Right lobe of liver (tissue), 4 donors: Measurements from ENCODE around the gene BCL2L12.

Experiments
- POLR2A ChIP-seq: fragments of 450-650 bp; IDR thresholded peaks from one replicate; pipeline ENCODE4 v1.6.1; 2017; ENCODE audit warnings: antibody characterized with exemption, mild to moderate bottlenecking
- TF ChIP-seq, protein P1 (sequence below), 4 donors: fragments of 200-600 bp in 3 of 4; fragments of 450-650 bp in 1 of 4; IDR thresholded peaks; one replicate each; pipeline versions ENCODE4 v1.5.1 to v1.8.0; 2016 to 2022; ENCODE audit warnings: antibody characterized with exemption in 4 of 4, mild to moderate bottlenecking in 2 of 4
- donor health status: DM: no; HTN: no; CAD: no.
- donor health status: DM: no; HTN: no; CAD: no.
- donor health status: DM: no; HTN: yes; CAD: no.

- no peak for TF ChIP-seq POLR2A
- TF ChIP-seq, protein P1, sequence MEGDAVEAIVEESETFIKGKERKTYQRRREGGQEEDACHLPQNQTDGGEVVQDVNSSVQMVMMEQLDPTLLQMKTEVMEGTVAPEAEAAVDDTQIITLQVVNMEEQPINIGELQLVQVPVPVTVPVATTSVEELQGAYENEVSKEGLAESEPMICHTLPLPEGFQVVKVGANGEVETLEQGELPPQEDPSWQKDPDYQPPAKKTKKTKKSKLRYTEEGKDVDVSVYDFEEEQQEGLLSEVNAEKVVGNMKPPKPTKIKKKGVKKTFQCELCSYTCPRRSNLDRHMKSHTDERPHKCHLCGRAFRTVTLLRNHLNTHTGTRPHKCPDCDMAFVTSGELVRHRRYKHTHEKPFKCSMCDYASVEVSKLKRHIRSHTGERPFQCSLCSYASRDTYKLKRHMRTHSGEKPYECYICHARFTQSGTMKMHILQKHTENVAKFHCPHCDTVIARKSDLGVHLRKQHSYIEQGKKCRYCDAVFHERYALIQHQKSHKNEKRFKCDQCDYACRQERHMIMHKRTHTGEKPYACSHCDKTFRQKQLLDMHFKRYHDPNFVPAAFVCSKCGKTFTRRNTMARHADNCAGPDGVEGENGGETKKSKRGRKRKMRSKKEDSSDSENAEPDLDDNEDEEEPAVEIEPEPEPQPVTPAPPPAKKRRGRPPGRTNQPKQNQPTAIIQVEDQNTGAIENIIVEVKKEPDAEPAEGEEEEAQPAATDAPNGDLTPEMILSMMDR (IDR thresholded peaks at IDR 0.05), result no peak
Measured at GRCh38 chr19:49691243-49692146, 25.8 kb downstream of the BCL2L12 start.
